ENCODE data around the gene ZRANB1. TPM values are rescaled to one million over a fixed set of nuclear protein-coding genes. Genes with fewer than 3 reads are reported as not detected.

ZRANB1 gene
- total RNA-seq, 4 donors from 2014 or later = 25.9 to 34.2 (median 34.1) TPM

- ATAC-seq (ENCODE audit: low FRiP score) = no peak
- TF ChIP-seq CTCF (IDR thresholded peaks at IDR 0.05) = no peak
- no peak for DNase-seq (ENCODE audit: low spot score)
Observed at GRCh38 chr10:125005312-125006187, 63.6 kb downstream of the ZRANB1 start.

DNA sequence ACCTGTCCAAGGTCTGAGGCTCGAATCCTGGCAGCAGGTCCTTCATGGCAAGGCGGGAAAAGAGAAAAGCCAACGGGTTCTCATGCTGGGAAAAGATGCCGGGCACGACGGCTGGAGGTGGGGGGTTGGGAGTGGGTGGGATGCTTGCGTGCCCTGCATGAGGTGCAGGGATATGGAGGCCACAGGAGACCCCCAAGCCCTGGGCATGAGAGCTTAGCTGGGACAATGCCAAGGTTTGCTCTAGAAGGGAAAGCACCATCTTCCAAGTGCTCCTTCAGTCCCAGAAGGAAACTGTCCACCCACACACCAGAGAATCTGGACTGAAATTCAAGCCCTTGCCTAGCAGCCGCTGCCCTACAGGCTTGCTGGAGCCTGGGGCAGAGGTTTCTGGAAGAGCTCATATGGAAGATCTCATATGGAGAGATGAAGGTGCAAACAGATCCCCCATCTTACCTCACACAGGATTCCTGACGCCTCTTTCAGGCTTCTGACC, 64.3 kb downstream of the ZRANB1 start:
- DNase-seq (ENCODE audit: low spot score) = no peak
- ATAC-seq (ENCODE audit: low FRiP score) = no peak
- no peak for TF ChIP-seq CTCF (IDR thresholded peaks at IDR 0.05)

DNA sequence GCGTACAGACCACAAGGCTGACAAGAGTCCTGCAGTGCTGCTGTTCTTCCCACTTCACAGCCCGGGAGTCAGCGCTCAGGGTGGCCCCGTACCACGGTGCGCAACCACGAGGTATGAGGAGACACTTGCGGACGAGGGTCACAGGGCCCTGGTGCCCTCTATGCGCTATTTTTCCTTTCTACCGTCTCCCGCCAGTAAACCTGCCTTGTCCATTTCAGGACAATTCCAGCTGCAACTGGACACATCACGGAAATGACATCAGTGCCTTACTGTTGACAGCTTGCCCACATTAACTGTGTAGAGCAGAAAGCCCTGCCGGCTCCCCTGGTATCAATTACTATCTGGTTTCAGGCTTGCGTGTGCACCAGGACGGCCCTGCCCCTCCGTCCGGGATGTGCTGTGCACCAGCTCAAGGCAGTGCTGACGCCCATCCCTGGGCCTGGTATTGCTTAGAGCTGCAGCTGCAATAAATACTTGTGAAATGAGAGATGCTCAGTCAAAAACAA, 65.1 kb downstream of the ZRANB1 start:
- DNase-seq (ENCODE audit: low spot score) = no peak
- ATAC-seq (ENCODE audit: low FRiP score) = no peak
- no peak for TF ChIP-seq CTCF (IDR thresholded peaks at IDR 0.05)

DNA sequence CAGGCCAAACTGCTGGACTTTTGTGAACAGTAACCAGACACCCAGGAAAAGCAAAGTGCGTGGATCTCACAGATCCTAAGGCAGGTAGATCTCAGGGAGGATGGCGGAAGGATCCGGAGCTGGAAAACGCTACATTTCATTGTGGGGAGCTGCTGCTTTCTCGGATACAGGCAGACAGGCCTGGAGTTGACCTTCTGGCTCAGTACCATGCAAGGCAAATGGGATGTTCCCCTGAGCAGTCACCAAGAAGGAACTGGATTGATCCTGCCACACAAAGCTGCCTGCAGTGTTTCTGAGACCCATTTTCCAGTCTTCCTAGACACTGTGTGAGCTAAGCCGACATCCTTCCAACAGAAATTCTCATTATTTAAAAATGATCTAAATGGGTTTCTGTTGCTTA, 65.5 kb downstream of the ZRANB1 start:
- no peak for ATAC-seq (ENCODE audit: low FRiP score)
- TF ChIP-seq CTCF (IDR thresholded peaks at IDR 0.05) = no peak
- no peak for DNase-seq (ENCODE audit: low spot score)

GRCh38 chr10:125008689-125009638, 67.0 kb downstream of the ZRANB1 start:
- DNase-seq (ENCODE audit: low spot score) (no peak), ATAC-seq (ENCODE audit: low FRiP score) (no peak)
- no peak for TF ChIP-seq CTCF (IDR thresholded peaks at IDR 0.05)

DNA sequence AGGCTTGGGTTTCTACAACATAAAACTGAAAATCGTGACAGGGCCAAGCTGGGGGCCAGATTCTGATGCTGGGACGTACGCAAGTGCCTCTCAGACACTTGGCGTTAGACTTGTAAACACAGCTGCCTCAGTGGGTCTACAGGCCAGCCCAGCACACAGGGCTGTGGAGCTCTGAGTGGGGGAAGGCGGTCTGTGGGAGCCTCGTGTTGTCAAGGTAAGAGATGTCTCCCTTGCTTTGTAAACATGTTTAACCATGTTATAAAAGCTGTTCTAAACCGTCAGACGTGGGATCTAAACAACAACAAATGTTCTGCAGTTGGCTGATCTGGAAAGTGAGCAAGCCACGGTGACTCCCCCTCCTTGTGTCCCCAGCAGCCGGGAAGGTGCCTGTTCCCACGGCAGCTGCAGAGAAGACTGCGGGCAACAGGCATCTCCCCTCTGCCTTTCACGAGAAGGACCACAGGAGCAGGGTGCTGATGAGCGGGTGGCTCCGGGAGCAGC, 67.8 kb downstream of the ZRANB1 start:
- DNase-seq (ENCODE audit: low spot score) = no peak
- no peak for ATAC-seq (ENCODE audit: low FRiP score)
- no peak for TF ChIP-seq CTCF (IDR thresholded peaks at IDR 0.05)
